NCI-H2171 treated with DMSO at 0.1 percent for 48 hours (cell line): ENCODE measurements around the gene PYCR2.
A peak's percentile ranks its signal among the peaks of the same experiment; 100 is the strongest.
"Not testable (repeated sequence)": the region's sequence is repeated elsewhere in the genome, so short reads cannot be mapped to it uniquely, and the experiment has no call there.

Experiments used
- DNase-seq: peaks from one replicate; lab custom pipeline; 2025; lab: John Stamatoyannopoulos, UW

PYCR2 gene

GRCh38 chr1:225923692-225924555 lies at the start of gene PYCR2:
Gene PYCR2, minus strand, starts transcription at chr1:225924250. Its CDS starts 140 bp downstream, at chr1:225924110.
- peak; percentile 96 for DNase-seq

GRCh38 chr1:225973158-225973557 lies 49.1 kb upstream of the PYCR2 start:
- DNase-seq, result peak; percentile 98

- no peak for DNase-seq
Measured at GRCh38 chr1:225972344-225973152, 48.5 kb upstream of the PYCR2 start.

- not testable (repeated sequence) for DNase-seq
Measured at GRCh38 chr1:225970592-225971157, 46.6 kb upstream of the PYCR2 start.

GRCh38 chr1:225969751-225970150 lies 45.7 kb upstream of the PYCR2 start:
- DNase-seq, result not testable (repeated sequence)

GRCh38 chr1:225965231-225965630 lies 41.2 kb upstream of the PYCR2 start:
- DNase-seq, result no peak

GRCh38 chr1:225963735-225964530 lies 39.9 kb upstream of the PYCR2 start:
- no peak for DNase-seq

GRCh38 chr1:225962440-225962975 lies 38.5 kb upstream of the PYCR2 start:
- no peak for DNase-seq

- no peak for DNase-seq
Measured at GRCh38 chr1:225961659-225962439, 37.8 kb upstream of the PYCR2 start.

- DNase-seq, result no peak
Measured at GRCh38 chr1:225958041-225958440, 34.0 kb upstream of the PYCR2 start.

- no peak for DNase-seq
Measured at GRCh38 chr1:225954753-225955152, 30.7 kb upstream of the PYCR2 start.

GRCh38 chr1:225953315-225953714 lies 29.3 kb upstream of the PYCR2 start:
- DNase-seq, result no peak

GRCh38 chr1:225950905-225951497 lies 27.0 kb upstream of the PYCR2 start:
- no peak for DNase-seq

- DNase-seq, result no peak
Measured at GRCh38 chr1:225949041-225949440, 25.0 kb upstream of the PYCR2 start.

GRCh38 chr1:225946803-225947202 lies 22.8 kb upstream of the PYCR2 start:
- no peak for DNase-seq

- DNase-seq, result no peak
Measured at GRCh38 chr1:225946082-225946620, 22.1 kb upstream of the PYCR2 start.

GRCh38 chr1:225945564-225945963 lies 21.5 kb upstream of the PYCR2 start:
- no peak for DNase-seq

GRCh38 chr1:225944951-225945350 lies 20.9 kb upstream of the PYCR2 start:
- DNase-seq, result no peak

GRCh38 chr1:225944387-225944786 lies 20.3 kb upstream of the PYCR2 start:
- DNase-seq, result no peak

- no peak for DNase-seq
Measured at GRCh38 chr1:225943582-225943981, 19.5 kb upstream of the PYCR2 start.
